CD8-positive, alpha-beta memory T cell (primary cell): Measurements from ENCODE around the gene CDKN1A. TPM values are rescaled to one million over a fixed set of nuclear protein-coding genes. Genes with fewer than 3 reads are reported as not detected.

Experiments
- CTCF ChIA-PET: fragments of 350-600 bp; sonication (Branson Sonifier 250); formaldehyde crosslinking; loops from one replicate; lab custom pipeline; 2021; ENCODE audit warnings: antibody characterized with exemption; lab: Charles Lee
- POLR2A ChIA-PET: fragments of 350-600 bp; sonication (Branson Sonifier 250); formaldehyde crosslinking; loops from one replicate; lab custom pipeline; 2021; ENCODE audit warnings: antibody characterized with exemption; lab: Charles Lee
- DNase-seq, 5 donors: peaks; one replicate each; pipeline versions ENCODE4 v3.0.0 to v3.0.0-alpha.2; 2020 to 2022; ENCODE audit warnings: mixed read lengths in 1 of 5
- H3K27ac ChIP-seq: one replicate; pipeline ENCODE4 v1.7.0; 2013; ENCODE audit warnings: low read depth, mild to moderate bottlenecking, low read length, moderate library complexity
- H3K27me3 ChIP-seq: 2 replicates; pipeline ENCODE4 v1.7.0; 2013; ENCODE audit warnings: low read length, mild to moderate bottlenecking; ENCODE audit not compliant: insufficient read depth, poor library complexity, severe bottlenecking
- H3K36me3 ChIP-seq: 2 replicates; pipeline ENCODE4 v1.7.0; 2013; ENCODE audit warnings: mild to moderate bottlenecking, low read length, moderate library complexity; ENCODE audit not compliant: insufficient read depth
- H3K4me1 ChIP-seq: 2 replicates; pipeline ENCODE4 v1.7.0; 2013; ENCODE audit warnings: mild to moderate bottlenecking, low read length, moderate library complexity; ENCODE audit not compliant: insufficient read depth
- H3K4me3 ChIP-seq: 2 replicates; pipeline ENCODE4 v1.7.0; 2013; ENCODE audit warnings: mild to moderate bottlenecking, low read length
- H3K9me3 ChIP-seq: 2 replicates; pipeline ENCODE4 v1.7.0; 2013; ENCODE audit warnings: mild to moderate bottlenecking, low read length
- H3K27ac Mint-ChIP-seq, 8 donors: one replicate each; pipeline ENCODE4 v1.8.0; 2020 to 2021; ENCODE audit warnings: mixed read lengths in 8 of 8, mild to moderate bottlenecking in 6 of 8, inconsistent platforms in 3 of 8, moderate library complexity in 3 of 8
- H3K27me3 Mint-ChIP-seq, 2 donors: one replicate each; pipeline ENCODE4 v1.8.0; 2020 to 2021; ENCODE audit warnings: mixed read lengths in 2 of 2, mild to moderate bottlenecking in 1 of 2, moderate library complexity in 1 of 2
- H3K36me3 Mint-ChIP-seq, 3 donors: one replicate each; pipeline ENCODE4 v1.8.0; 2020 to 2021; ENCODE audit warnings: mixed read lengths in 3 of 3, inconsistent platforms in 1 of 3, mild to moderate bottlenecking in 1 of 3
- H3K4me1 Mint-ChIP-seq, 3 donors: one replicate each; pipeline ENCODE4 v1.8.0; 2020 to 2021; ENCODE audit warnings: mixed read lengths in 3 of 3, inconsistent platforms in 1 of 3, mild to moderate bottlenecking in 1 of 3
- H3K4me3 Mint-ChIP-seq, 7 donors: one replicate each; pipeline ENCODE4 v1.8.0; 2020 to 2021; ENCODE audit warnings: mixed read lengths in 7 of 7, mild to moderate bottlenecking in 6 of 7, moderate library complexity in 4 of 7, inconsistent platforms in 2 of 7
- H3K9me3 Mint-ChIP-seq, 5 donors: one replicate each; pipeline ENCODE4 v1.8.0; 2020 to 2022; ENCODE audit warnings: mixed read lengths in 5 of 5, mild to moderate bottlenecking in 3 of 5, moderate library complexity in 2 of 5, inconsistent platforms in 1 of 5
- polyA plus RNA-seq: library from polyadenylated mRNA; unstranded; fragments of 300-500 nt; fragmentation: Illumina TruSeq; gene quantifications from one replicate; pipeline ENCODE4 v1.2.3, GENCODE V29; 2021
- total RNA-seq, 2 experiments: library from RNA; stranded (reverse); gene quantifications; one replicate each; pipeline ENCODE4 v1.2.3, GENCODE V29; 2021

The CDKN1A gene
- total and polyA plus RNA-seq, 3 experiments from 2014 or later, result 1.6 to 66.4 (median 64.7) TPM

DNA sequence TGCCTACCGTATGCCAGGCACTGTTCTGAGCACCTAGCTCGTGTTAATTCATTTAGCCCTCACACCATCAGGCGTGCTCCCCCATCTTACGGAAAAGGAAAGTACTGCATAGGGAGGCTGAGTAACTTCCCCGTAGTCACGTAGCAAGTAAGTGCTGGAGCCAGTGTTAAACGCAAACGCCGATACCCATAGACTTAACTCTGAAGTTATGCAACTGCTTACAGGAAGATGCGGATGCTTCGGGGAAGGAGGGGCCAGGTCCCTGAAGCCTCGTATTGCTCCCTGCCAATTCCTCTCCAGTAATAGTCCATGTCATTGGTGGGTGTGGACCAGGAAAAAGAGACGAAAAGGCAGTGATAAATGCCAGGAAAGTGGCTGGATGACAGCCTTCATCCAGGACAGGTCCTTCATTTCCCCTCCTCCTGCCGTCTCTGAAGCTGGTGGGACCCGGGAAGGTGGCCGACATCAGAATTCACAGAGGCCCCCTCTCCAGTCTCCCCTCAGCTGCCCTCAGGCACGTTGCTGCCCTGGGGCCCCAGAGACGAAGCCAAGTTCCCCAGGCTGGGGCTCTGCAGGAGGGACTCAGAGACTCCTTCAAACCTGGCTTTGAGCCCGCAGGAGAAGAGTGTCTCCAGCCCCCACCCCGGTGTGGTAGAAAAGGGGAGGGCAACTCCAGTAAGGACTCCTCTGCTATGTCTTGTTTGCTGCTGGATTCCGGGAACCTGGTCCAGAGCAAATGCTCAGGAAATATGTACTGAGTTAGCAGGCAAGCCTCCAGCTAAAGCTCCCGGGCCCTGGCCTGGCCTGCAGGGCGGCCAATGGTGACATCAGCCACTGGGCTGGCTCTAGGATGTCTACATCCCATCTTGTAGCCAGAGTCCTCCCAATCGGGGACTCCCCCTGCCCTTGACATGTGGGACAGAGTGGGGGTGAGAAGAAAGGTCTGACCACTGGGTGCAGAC lies 56.9 kb downstream of the CDKN1A start:
- ChIA-PET CTCF (no interaction called here), POLR2A (interaction anchor here (0.5 kb wide), 1 partner anchor 95 kb away, joined by 9 read pairs; no protein-coding TSS in a partner anchor)
- Histone ChIP-seq H3K27me3 (no peaks in the 10 kb centered on the region), H3K4me1 (peaks cover 5% of the 10 kb centered on the region), H3K4me3 (peak overlapping the region; percentile 17), H3K27ac (no peak overlapping the region), H3K9me3 (no peaks in the 10 kb centered on the region), H3K36me3 (no peaks in the 10 kb centered on the region)
- peaks cover 4 to 7% (median 5%) of the 10 kb centered on the region in 3 donors for H3K4me1 Mint-ChIP-seq
- H3K36me3 Mint-ChIP-seq, result no peaks in the 10 kb centered on the region
- no peaks in the 10 kb centered on the region for H3K9me3 Mint-ChIP-seq
- H3K27ac Mint-ChIP-seq, result peak overlapping the region in 4 of 8 donors; percentile 21 to 80 (median 74)
- H3K27me3 Mint-ChIP-seq, result peaks cover 0 to 3% of the 10 kb centered on the region in 2 donors
- peak overlapping the region; percentile 17 to 80 (median 64) for H3K4me3 Mint-ChIP-seq
- DNase-seq, result peak in 1 of 5 donors; percentile 15

Other genes with a start within 250 kb of the CDKN1A start
- gene PXT1, start 235.9 kb upstream of the CDKN1A start, total RNA-seq, result under 1 TPM in 1 of 2 experiments, not detected in 1; 0.20 TPM
- not detected for gene PXT1, start 235.9 kb upstream of the CDKN1A start, polyA plus RNA-seq
- gene KCTD20, start 235.7 kb upstream of the CDKN1A start, total RNA-seq, result 10 to 100 TPM; 52.3 to 52.4 TPM
- 41.4 TPM for gene KCTD20, start 235.7 kb upstream of the CDKN1A start, polyA plus RNA-seq
- 10 to 100 TPM; 44.9 to 47.6 TPM for gene STK38, start 131.2 kb upstream of the CDKN1A start, total RNA-seq
- gene STK38, start 131.2 kb upstream of the CDKN1A start, polyA plus RNA-seq, result 110 TPM
- gene SRSF3, start 84.4 kb upstream of the CDKN1A start, total RNA-seq, result 100 to 1,000 TPM; 572 to 579 TPM
- 370 TPM for gene SRSF3, start 84.4 kb upstream of the CDKN1A start, polyA plus RNA-seq
- gene RAB44, start 19.1 kb downstream of the CDKN1A start, total RNA-seq, result not detected
- gene RAB44, start 19.1 kb downstream of the CDKN1A start, polyA plus RNA-seq, result not detected
- under 1 TPM; 0.29 to 0.59 TPM for gene CPNE5, start 160.7 kb downstream of the CDKN1A start, total RNA-seq
- gene CPNE5, start 160.7 kb downstream of the CDKN1A start, polyA plus RNA-seq, result 0.44 TPM
- gene PPIL1, start 196.1 kb downstream of the CDKN1A start, total RNA-seq, result 10 to 100 TPM; 66.6 to 68.8 TPM
- 23.3 TPM for gene PPIL1, start 196.1 kb downstream of the CDKN1A start, polyA plus RNA-seq
- gene C6orf89, start 207.2 kb downstream of the CDKN1A start, total RNA-seq, result 10 to 100 TPM; 37.4 to 40.0 TPM
- 51.6 TPM for gene C6orf89, start 207.2 kb downstream of the CDKN1A start, polyA plus RNA-seq